ENCODE data around the gene CAMTA1. TPM values are rescaled to one million over a fixed set of nuclear protein-coding genes. Genes with fewer than 3 reads are reported as not detected.

The CAMTA1 gene
- total RNA-seq, 1 donor = 56.1 TPM

- H3K4me3 ChIP-seq (ENCODE audit: low read depth, low read length) = no peak overlapping the region
- no peak for TF ChIP-seq CTCF (IDR thresholded peaks at IDR 0.05; ENCODE audit: insufficient read depth, low read depth, low read length)
- DNase-seq (ENCODE audit: low read depth) = no peak
These were observed 944.5 kb downstream of the CAMTA1 start for GRCh38 chr1:7729761-7730160.

- no peak for TF ChIP-seq CTCF (IDR thresholded peaks at IDR 0.05; ENCODE audit: insufficient read depth, low read depth, low read length)
- DNase-seq (ENCODE audit: low read depth) = no peak
- no peak overlapping the region for H3K4me3 ChIP-seq (ENCODE audit: low read depth, low read length)
These were observed 947.1 kb downstream of the CAMTA1 start for GRCh38 chr1:7732331-7732730.

- no peak for TF ChIP-seq CTCF (IDR thresholded peaks at IDR 0.05; ENCODE audit: insufficient read depth, low read depth, low read length)
- no peak overlapping the region for H3K4me3 ChIP-seq (ENCODE audit: low read depth, low read length)
- DNase-seq (ENCODE audit: low read depth) = no peak
These were observed 948.0 kb downstream of the CAMTA1 start for GRCh38 chr1:7733276-7733675.

GRCh38 chr1:7738044-7738443 lies 952.8 kb downstream of the CAMTA1 start:
- no peak for TF ChIP-seq CTCF (IDR thresholded peaks at IDR 0.05; ENCODE audit: insufficient read depth, low read depth, low read length)
- DNase-seq (ENCODE audit: low read depth) = no peak

GRCh38 chr1:7743346-7743745 lies 958.1 kb downstream of the CAMTA1 start:
- TF ChIP-seq CTCF (IDR thresholded peaks at IDR 0.05; ENCODE audit: insufficient read depth, low read depth, low read length) = no peak
- no peak for DNase-seq (ENCODE audit: low read depth)
- H3K4me3 ChIP-seq (ENCODE audit: low read depth, low read length) = no peak overlapping the region

More at GRCh38 chr1:7738044-7738443, 952.8 kb downstream of the CAMTA1 start:
- H3K4me3 ChIP-seq (ENCODE audit: low read depth, low read length) = no peak overlapping the region

- DNase-seq (ENCODE audit: low read depth) = no peak
- no peak overlapping the region for H3K4me3 ChIP-seq (ENCODE audit: low read depth, low read length)
- TF ChIP-seq CTCF (IDR thresholded peaks at IDR 0.05; ENCODE audit: insufficient read depth, low read depth, low read length) = no peak
These were observed 959.6 kb downstream of the CAMTA1 start for GRCh38 chr1:7744882-7745281.

- H3K4me3 ChIP-seq (ENCODE audit: low read depth, low read length) = no peak overlapping the region
- TF ChIP-seq CTCF (IDR thresholded peaks at IDR 0.05; ENCODE audit: insufficient read depth, low read depth, low read length) = no peak
- no peak for DNase-seq (ENCODE audit: low read depth)
These were observed 960.5 kb downstream of the CAMTA1 start for GRCh38 chr1:7745783-7746182.

Measured in fibroblast of villous mesenchyme (primary cell).